Activated CD4-positive, alpha-beta T cell treated with anti-CD3 and anti-CD28 coated beads, Interleukin-2, Interleukin-4, amounts not matched to agents 100 ng/mL and 50 ng/mL, durations not matched to agents 16 hours and 8 hours (primary cell): Measurements from ENCODE around the gene NPHP4.

ENCODE experiments used
- DNase-seq: peaks from one replicate; pipeline ENCODE4 v3.0.0-alpha.2; 2020; ENCODE audit warnings: low spot score

The NPHP4 gene

DNA sequence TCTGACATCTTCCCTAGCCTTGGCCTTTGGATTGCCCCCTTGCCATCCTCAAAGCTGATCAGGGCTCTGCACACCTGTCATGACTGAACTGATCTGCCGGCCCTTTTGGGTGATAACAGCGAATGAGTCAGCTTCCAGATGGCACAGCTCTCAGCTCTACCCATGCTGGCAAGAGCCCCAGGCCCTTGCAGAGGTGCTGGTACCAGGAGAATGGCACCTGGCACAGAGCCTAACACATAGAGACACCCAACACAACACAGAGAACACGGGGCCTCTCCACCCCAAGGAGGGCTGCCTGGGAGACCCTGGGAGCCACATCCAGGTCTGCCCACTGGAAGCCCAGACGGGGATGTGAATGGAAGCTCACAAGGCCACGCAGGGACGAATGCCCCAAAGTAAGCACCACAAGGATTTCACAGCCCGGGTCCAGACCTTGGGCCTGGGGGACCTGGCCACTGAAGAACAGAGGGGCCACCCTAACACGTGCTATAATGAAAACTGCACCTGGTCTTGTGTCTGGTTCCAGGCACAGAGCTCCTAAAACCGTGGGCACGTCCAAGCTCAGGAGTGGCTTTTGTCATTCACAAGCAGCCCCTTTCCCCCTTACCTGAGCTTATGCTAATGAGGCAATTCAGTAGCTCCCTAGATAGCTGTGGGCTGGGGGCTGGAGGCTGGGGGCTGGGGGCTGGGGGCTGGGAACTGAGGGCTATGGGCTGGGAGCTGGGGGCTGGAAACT lies 160.5 kb downstream of the NPHP4 start:
- no peak for DNase-seq

DNA sequence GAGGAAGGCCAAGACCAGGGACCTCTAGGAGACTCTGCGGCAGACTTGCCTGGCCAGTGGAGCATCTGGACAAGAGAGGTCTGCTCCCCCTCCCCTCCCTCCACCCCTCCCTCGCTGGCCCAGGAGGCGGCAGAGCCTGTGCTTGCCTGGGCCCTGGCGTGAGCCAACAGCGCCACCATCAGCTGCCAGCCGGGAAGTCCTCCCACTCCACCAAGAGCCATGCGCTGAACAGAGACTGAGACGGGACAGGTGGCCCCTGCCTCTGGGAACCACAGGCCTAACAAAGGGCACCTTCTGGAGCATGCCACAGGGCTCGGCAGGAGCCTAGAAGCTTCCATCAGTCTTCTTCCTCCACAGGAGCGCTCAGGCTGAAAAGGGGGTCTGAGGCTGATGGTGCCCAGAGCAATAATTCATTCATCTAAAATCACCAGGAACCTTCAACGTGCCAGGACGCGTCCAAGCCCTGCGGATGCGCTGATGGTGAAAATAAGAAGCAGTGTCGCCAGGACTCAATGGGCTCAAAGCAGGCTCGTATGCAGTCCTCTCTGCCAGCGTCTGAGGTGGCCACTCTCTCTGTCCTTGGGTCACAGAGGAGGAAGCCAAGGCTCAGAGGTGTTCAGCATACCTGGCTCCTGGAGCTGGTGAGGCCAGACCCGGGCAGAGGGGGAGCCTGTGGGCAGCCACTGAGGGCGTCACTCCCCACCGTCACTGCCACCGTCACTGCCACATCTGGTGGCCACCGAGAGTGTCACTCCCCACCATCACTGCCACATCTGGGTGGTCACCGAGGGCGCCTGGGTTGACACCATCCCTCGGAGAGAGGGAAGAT lies 161.2 kb downstream of the NPHP4 start:
- DNase-seq, result no peak

DNA sequence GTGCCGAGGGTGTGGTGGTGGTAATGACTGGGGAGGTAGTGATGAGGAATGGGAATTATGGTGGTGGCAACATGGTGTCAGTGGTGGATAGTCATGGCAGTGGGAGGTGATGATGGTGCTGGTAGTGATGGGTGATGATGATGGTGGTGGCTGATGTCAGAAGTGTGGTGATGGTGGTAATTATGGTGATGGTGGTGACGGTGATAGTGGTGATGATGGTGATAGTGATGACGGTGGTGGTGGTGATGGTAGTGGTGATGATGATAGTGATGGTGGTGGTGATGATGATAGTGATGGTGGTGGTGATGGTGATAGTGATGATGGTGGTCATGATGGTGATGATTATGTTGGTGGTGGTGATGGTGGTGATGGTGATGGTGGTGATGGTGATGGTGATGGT lies 162.8 kb downstream of the NPHP4 start:
- DNase-seq, result no peak

DNA sequence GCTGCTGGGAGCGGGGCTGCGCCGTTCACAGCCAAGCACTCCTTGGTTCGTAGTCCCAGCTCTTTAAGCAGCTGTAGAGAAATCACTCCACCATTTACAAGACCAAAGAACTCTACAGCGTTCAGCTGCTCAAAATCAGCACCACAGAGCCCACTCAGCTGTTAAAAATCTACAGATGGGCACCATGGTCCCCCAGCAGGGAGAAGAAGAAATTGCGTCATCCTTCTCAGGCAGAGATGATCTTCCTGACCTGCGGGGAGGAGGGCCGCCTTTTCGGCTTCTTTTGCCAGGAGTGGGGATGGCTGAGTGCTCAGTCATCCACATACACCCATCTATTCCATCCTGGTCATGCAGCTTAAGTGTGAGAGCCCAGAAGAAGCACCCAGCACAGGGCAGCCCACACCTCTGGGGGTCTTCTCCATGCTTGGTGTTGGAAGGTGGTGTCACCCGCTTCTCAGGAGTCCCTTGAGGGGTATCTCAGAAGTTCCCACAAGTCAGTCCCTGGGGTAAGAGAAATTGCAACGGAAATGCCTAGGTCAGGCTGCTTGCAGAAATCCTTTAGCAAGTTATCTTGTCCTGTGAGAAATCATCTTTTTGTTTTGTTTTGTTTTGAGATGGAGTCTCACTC lies 163.8 kb downstream of the NPHP4 start:
- DNase-seq, result no peak

DNA sequence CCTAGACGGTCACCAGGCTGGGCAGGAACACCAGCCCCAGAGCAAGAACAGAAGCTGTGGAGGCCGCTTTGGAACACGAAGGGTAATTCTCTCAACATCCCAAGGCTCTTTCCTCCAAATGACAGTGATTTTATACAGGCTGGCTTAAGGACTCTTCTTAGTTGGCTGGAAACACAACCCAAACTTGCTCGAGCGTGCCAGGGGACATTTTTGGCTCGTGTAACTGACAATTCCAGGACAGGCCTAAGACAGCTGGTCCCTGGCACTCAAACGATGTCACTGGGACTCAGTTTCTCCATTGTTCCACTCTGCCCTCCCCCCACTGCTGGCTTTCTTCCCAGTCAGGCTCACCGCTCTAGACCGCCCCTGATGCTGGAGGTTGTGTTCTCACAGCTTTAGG lies 164.7 kb downstream of the NPHP4 start:
- no peak for DNase-seq

DNA sequence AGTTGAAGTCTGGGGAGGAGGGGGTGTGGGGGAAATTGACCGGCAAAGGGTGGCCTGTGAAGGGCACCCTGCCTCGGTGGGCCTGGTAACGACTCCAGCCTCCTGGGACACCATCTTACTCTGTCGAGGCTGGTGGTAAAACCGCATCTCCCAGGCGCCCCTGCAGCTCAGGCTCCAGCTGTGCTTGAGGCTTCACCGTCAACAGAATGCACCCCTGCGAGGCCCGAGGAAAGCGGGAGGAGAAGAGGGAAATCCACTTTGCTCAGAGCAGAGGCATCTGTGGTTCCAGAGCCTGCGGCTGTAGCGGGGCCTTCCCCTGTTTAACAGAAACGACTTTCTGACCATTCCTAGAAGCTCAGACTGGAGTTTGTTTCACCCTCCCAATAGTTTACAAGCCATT lies 165.6 kb downstream of the NPHP4 start:
- no peak for DNase-seq

DNA sequence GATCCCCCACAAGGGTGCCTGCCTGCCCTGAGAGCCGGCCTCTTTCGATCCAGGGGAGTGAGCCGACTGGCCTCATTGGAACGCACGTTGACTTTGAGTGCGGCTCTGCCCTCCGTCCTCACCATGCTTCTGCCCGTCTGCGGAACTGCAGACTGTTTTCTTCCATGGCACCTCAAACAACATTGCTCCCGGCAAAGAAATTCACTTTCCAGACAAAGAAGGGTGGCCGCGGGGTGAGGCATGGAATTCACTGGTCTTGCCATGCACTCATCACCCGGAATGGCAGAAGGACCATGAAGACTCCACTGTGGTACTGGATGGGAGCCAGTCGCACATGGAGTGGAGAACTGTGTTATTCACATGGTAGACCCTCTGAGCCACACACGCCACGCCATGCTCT lies 169.5 kb downstream of the NPHP4 start:
- DNase-seq, result no peak

DNA sequence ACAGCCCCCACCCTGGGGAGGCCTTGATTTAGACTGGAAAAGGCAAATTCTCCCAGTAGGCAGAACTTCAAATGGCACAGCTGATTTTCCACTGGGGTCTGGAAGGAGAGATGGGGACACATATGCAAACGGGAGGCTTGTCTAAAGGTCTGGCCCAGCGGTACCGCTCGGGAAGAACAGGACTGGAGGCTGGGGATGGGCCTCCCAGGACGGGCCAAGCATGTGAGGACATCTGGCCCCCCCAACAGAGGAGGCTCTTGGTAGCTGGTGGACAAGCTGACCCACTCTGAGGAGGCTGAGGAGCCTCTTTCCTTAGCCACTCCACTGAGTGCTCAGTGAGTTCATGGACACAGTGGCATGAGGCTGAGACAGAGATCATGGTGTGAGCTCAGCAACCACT lies 170.0 kb downstream of the NPHP4 start:
- no peak for DNase-seq

DNA sequence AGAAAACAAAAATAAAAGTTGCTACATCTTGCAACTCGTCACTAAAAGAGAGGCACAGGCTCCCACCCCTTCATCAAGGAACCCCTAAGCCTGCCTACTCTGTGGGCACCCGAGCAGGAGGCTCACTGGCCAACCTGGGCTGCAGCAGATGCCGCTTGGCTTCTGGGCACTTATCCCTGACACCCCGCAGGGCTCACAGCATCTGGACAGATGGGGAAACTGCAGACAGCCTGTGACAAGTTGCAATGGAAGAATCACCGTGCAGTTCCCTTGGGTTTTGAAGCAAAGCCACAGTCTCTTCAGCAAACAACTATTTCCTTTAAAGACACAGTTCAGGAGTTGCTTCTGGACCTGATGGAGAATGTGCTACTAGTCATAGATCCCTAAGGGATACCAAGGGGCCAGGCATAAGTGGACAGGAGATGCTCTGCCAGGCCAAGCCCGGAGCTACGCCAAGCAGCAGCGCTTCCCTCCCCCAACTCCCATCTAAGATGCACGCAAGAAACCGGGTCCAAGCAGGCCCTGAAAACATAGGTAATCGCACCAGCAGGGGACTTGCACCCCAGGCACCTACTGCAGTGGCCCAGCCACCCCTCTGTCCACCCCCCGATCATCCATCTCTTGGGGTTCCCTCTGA lies 170.6 kb downstream of the NPHP4 start:
- no peak for DNase-seq

DNA sequence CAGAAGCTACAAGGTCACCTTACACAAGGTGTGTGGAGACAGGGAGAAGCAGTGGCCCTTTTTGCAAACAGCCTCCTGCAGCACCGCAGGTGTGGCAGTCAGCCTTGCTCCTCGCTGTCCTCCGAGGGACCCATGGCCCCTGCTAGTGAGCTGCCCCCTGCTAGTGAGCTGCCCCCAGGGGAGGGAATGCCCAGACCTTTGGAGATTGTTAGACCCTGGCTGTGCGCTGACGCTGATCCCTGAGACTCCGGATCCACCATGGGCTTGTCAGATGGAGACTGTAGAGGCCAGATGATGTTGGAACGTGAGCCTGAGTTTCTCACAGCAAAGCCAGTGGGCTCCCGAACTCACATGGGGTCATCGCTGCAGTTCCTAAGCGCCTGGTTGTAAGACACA lies 172.2 kb downstream of the NPHP4 start:
- DNase-seq, result no peak

DNA sequence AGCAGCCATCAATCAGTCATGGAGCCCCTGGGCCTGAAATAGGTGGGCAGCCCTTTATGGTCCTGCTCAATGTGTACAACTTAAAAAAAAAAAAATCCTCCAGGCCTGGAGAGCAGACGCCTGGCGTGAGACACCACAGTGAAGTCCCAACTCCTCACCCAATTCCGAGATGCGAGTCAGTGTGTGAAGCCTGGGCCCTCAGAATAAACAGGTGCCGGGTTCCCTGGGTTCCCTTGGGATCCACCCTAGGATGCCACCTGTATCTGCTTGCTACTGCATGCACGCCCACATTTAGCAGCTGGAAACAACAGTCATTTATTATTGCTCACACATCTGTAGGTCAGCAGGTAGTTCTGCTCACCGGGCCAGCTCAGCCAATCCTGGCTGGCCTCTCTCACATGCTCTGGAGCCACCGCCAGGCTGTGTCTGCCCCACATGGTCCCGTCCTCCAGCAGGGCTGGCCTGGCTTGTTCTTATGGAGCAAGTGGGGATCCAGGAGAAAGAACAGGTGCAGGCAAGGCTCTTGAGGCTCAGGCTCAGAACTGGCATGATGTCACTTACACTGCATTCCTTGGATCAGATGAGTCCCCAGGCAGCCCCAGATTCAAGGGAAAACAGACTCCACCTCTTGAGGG lies 172.7 kb downstream of the NPHP4 start:
- no peak for DNase-seq

DNA sequence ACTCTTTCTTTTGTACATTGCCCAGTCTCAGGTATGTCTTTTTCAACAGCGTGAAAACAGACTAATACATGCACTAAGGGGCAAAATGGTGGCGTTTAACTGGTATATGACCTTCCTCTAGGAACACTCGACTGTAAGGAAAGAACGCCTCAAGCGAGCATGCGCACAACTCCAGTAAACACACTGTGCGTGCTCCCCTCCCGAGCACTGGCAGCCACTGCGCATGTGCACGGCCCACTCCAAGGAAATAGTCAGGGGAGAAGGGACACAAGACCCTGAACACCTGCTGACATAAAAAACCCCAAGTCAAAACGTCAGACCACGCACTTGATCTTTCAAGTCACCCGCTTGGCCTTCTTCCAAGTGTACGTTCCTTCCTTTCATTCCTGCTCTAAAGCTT lies 173.5 kb downstream of the NPHP4 start:
- no peak for DNase-seq

DNA sequence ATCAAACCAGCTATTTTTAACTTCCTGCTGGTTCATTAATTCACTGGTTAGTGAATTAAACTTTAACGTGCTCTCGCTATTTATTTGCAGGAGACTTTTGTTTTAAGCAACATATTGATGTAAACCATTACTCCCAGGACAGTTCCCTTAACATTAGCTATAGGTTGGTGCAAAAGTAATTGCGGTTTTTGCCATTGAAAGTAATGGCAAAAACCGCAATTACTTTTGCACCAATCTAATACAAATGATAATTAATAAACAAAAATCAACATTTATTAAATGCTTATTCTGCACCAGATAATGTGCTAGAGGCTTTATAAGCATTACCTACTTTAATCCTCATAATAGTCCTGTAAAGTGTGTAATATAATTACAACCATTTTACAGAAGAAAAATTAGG lies 176.5 kb downstream of the NPHP4 start:
- no peak for DNase-seq

DNA sequence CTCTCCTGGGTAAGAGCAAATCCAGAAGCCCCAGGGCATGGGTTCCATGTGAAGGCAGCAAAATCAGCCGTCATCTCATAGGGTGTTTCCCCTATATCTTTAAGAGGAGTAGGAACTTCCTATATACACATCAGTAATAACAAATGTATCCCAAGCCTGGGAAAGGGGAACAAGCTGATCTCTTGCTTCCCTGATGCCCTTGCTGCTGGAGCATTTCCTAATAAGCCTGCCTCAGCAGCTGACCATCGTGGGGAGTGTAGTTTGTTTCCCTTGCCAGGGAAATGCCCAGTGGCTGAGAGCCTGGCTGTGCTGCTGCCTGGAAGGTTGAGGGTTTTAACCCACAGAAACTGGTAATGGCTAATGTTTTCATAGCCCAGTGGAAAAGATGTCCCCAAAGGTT lies 177.0 kb downstream of the NPHP4 start:
- no peak for DNase-seq

DNA sequence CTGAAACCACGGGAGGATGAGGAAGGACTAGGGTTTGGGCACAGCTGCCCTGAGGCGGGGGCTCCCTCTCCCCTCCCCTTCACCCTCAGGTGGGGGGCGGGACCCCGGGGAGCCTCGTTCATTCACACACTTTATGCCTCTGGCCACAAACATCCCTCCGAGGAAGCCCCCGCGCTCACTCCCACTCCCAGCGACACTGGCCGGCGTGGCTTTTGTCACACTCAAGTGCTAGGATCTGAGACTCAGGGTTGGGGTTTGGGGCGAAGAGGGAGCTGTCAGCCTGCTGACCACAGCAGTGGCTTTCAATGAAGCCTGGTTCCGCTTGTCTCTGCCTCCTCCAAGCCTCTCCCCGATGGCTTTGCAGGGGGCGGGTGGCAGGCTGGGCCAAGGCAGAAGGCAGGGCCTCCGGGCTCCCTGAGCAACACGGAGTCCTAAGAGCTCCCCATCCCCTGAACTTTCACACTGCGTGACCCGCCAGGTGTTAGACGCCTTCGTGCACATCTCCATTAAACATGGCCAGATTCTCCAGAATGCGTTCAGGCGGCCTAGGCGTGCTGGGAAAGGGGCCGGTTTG lies 178.1 kb downstream of the NPHP4 start:
- no peak for DNase-seq

DNA sequence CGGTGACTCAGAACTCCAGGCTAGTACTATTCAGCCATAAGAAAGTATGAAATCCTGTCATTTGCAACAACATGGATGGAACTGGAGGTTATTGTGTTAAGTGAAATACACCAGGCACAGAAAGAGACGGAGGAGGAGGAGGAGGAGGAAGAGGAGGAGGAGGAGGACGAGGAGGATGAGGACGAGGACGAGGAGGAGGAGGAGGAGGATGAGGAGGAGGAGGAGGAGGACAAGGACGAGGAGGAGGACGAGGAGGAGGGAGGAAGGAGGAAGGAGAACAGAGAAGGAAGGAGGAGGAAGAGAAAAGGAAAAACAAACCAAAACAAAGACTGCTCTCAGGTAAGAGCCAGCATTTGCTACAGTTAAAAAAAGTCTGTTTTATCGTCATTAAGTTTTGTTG lies 178.7 kb downstream of the NPHP4 start:
- DNase-seq, result no peak
